GM12891 (cell line): ENCODE data around the gene SORCS2.

Experiments
- DNase-seq: peaks from one replicate; pipeline ENCODE4 v3.0.0; 2011; ENCODE audit warnings: low spot score; ENCODE audit not compliant: insufficient read length
- FAIRE-seq: peaks from 2 replicates; lab custom pipeline; 2011; peaks lifted over from hg19 to GRCh38; lab: Jason Lieb, UNC
- PAX5 ChIP-seq: IDR thresholded peaks from 2 replicates; pipeline ENCODE4 v1.6.1; 2011; ENCODE audit warnings: low read length, moderate library complexity, mild to moderate bottlenecking; ENCODE audit not compliant: insufficient read depth, severe bottlenecking
- POLR2A ChIP-seq: IDR thresholded peaks from 2 replicates; pipeline ENCODE4 v1.6.1; 2011; ENCODE audit warnings: low read depth, low read length, control low read depth
- POLR2AphosphoS5 ChIP-seq: IDR thresholded peaks from 2 replicates; pipeline ENCODE4 v1.6.1; 2011; ENCODE audit warnings: low read depth, low read length, control low read depth
- POU2F2 ChIP-seq: IDR thresholded peaks from 2 replicates; pipeline ENCODE4 v1.6.1; 2011; ENCODE audit warnings: low read depth, mild to moderate bottlenecking, control low read depth, low read length, moderate library complexity
- SPI1 ChIP-seq: IDR thresholded peaks from 2 replicates; pipeline ENCODE4 v1.6.1; 2011; ENCODE audit warnings: low read depth, low read length, control low read depth
- TAF1 ChIP-seq: IDR thresholded peaks from 2 replicates; pipeline ENCODE4 v1.6.1; 2011; ENCODE audit warnings: low read depth, low read length, control low read depth

SORCS2 gene

DNA sequence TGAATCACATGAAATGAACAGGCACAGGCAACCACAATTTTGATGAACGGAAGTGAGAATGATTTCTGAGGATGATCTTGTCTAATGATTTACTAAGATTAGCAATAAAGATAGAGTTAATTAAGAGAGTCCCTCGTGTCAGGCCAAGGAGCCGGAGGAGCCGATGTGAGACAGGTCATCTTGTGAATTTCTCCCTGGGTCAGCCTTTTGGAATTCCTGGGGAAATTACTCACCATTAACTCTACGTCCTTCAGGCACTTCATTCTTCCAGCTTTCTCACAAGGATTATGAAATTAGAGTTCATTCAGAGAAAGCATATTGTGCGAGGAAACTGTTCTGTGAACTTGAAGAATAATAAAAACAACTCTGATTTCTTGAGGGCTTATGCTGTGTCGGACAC is 155.6 kb downstream of the SORCS2 start:
- FAIRE-seq (no peak), DNase-seq (no peak)
- TF ChIP-seq SPI1 = no peak

DNA sequence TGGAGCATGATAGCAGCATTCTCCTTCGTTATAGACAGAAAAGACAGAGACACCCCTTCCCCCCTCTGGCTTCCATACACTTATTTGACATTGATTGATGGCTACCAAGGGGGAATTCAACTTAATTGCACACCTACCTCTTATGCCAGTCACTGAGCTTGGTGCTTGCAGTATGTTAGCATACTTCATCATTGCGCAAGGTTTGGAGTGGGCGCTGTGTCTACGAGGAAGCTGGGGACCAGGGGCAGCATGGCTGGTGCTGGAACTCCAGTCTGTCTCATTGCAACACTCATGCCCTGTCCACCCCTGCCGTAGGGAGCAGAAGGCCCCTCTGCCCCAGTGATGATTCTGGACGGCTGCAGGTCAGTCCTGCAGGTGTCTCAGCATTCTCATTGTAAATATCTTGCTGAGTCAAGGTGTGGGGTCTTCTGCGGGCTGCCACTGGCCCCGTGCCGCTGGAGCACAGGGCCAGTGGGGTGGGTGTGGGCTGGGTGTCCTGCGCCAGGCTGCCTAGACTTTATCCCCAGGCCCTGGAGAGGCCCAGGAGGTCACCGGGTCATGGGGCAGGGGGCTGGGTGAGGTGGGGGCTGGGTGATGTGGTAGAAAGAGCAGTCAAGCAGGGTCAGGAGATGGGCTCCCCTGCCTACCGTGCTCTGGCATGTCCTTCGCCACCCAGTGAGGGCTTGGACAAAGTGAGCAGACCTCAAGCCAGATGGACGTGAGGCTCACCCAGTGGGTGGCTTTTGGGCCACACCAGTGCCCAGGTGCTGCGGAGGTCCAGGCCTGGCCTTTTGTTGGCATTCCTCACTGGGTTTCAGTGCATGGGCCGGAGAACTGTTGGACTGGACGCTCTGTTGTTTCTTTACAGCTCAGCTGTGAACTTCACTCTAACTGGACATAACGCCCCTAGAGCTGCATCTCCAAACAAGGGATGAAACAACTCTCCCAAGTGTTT is 156.9 kb downstream of the SORCS2 start:
- TF ChIP-seq POU2F2 (no peak), POLR2A (no peak)
- FAIRE-seq = no peak

DNA sequence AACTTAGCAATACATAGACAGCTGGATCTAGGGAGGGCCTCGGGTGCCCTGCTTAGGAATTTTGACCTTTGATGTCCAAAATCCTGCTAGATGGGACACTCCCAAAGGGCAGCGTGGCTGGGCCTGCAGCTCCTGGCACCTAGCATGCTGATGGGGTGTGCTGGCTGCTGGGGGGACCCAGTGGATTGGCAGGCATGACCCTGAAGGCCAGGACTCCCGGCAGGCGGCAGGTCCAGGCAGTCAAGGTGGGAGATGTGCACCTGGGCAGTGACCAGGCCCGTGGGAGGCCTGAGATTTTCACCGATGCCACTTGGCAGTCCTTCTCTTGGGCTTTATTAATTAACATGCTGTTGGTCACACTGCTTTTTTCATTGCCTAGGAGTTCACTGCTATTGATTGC is 158.1 kb downstream of the SORCS2 start:
- DNase-seq (no peak), FAIRE-seq (no peak)

More for the DNA sequence above, 156.9 kb downstream of the SORCS2 start:
- no peak for DNase-seq

DNA sequence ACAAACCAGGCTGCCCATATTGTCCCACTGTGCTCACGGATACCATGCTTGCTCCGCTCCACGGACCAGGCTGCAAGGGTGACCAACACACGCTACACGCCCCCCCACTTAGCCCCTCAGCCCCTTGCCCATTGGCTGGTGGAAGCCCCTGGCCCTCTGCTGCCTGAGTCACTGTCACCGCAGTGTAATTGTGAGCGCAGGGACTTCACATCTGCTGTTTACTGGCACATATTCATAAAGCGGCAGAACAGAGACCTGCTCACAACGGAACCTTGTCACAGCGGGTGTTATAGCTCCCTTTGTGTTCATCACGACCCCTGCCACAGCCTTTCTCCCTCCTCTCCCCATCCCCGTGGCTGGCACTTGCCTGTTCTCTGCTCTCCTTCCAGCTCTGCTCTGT is 158.7 kb downstream of the SORCS2 start:
- DNase-seq = no peak
- FAIRE-seq = no peak
- no peak for TF ChIP-seq POU2F2
- no peak for TF ChIP-seq TAF1
- TF ChIP-seq SPI1 = no peak
- no peak for TF ChIP-seq POLR2A
- TF ChIP-seq POLR2AphosphoS5 = no peak
- TF ChIP-seq PAX5 = no peak

More for the DNA sequence above, 158.1 kb downstream of the SORCS2 start:
- TF ChIP-seq TAF1 (no peak), POLR2AphosphoS5 (no peak), POLR2A (no peak), SPI1 (no peak), POU2F2 (no peak), PAX5 (no peak)

DNA sequence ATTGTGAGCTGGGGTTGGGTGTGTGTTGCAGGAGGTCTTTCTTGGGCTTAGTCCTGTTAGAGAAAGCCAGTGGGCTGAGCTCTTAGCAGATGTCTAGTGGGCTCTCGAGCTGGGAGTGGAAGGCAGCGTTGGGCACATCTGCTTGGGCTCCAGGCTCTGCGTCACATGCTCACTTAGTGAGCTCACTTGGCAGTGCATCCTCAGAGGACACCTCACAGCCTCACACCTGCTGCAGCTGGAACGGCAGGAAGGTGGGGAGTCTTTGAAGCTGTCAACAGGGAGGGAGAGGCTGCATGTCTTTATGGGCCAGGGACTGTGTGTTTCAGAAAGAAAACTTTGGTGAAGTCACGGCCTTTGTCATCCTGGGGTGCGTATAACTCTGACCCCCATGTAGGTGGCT is 160.1 kb downstream of the SORCS2 start:
- FAIRE-seq = no peak
- no peak for DNase-seq
- TF ChIP-seq TAF1 (no peak), SPI1 (no peak), POU2F2 (no peak), PAX5 (no peak), POLR2AphosphoS5 (no peak), POLR2A (no peak)

DNA sequence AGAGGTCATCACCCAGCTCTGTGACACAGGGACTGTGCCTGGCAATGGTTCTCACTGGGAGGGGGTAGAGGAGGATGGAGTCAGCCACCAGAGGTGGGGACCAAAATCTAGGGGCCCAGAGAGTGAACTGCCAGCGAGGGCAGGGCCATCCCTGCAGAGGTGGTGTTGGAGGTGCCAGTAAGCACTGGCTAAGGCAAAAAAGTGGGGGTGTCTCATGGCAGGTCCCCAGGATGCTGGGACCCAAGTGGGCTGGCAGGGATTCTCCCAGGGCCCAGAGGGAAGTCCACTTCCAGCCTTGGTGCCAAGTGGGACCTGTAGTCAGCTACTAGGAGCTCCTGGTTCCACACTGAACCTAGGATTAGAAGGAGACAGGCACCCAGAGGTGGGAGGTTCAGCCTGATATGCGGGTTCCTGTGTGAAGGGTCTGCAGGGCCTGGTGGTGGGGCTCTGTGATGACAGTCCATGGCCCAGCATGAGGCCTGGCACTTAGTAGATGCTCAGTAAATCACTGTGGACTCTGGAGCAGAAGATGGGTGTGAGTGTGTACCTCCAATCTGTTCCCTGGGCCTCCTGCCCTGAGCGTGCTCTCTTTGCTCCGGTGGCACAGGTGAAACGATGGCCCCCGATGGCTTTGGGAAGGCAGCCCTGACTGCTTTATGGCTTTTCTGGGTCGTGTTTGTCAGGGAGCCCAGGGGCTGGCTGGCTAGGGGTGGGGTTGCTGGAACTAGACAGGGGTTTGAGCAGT is 160.9 kb downstream of the SORCS2 start:
- no peak for DNase-seq
- TF ChIP-seq POLR2AphosphoS5 = no peak
- TF ChIP-seq POU2F2 = no peak
- TF ChIP-seq PAX5 = no peak
- TF ChIP-seq TAF1 = no peak
- no peak for TF ChIP-seq SPI1
- no peak for TF ChIP-seq POLR2A
- no peak for FAIRE-seq

DNA sequence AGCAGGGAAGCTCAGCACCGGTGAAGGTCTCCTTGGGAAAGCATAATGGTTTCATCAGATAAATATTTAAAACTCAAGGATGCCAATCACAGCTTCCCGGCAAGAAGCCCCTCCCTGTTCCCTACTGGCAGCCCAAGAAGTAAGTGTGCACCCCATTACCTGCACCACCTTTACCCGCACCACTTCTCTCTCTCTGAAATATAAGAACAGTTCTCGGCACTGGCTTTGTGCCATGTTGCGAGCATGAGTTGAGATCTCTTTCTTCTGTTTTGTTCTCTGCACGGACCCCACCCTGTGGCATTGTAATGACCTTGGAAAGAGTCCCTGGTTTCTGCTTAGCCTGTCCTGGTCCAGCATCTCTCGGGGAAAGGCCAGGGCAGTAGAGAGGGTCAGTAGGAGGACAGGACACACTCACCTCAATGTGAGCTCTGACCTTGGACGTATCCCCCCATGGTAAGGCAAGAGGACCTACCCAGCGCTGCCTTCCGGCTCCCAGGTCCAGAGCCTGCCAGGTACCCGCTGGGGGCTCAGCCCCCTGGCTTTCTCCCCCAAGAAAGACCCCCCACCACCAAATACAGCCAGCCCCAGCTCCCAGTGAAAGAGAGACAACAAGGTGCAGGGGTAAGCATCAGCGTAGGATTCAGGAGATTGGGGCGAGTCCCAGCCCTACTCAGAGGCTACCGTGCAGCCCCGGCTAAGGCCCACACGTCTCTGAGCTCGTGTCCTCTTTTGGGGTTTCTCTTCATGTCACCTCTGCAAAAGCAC is 161.7 kb downstream of the SORCS2 start:
- FAIRE-seq = no peak
- TF ChIP-seq TAF1 (no peak), POLR2AphosphoS5 (no peak), POLR2A (no peak), SPI1 (no peak), POU2F2 (no peak), PAX5 (no peak)

DNA sequence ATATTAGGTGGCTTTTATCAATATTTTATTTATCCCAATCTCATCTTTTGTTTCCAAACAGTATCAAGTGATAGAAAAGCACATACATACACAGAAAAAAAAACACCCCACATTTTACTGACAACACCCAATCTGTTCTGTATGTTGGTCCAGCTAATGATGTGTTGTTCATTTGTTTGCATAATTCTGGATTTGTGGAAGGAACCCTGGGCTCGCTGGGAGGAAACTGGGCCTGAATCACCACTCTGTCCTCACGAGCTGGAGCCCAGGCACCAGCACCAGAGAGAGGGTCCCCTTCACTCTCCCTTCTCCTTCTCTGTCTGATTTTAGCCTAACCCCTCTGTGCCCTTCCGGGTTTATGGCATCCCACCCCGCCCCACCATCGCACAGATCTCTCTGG is 162.6 kb downstream of the SORCS2 start:
- FAIRE-seq (no peak), DNase-seq (no peak)
- TF ChIP-seq POLR2AphosphoS5 (no peak), SPI1 (no peak), TAF1 (no peak), POLR2A (no peak), PAX5 (no peak), POU2F2 (no peak)

More for the DNA sequence above, 161.7 kb downstream of the SORCS2 start:
- DNase-seq = no peak

DNA sequence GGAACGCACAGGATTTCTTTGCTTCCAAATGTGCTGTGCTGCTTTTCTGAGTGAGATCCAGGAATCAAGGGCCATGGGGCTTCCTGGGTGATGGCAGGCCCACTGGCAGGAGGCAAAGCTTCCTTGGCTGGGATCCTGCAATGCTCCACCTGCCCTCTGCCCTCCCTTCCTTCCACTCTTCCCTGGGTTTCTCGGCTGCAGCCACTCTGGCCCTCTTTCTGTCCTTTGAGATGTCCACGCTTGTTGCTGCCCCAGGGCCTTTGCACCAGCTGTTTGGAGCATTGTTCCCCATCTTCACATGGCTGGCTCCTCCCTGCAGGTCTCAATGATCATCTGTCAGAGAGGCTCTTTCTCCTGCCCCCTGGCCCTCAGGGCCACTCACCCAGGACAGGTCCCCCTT is 163.5 kb downstream of the SORCS2 start:
- FAIRE-seq (no peak), DNase-seq (no peak)

More for the DNA sequence above, 163.5 kb downstream of the SORCS2 start:
- TF ChIP-seq POLR2AphosphoS5 (no peak), POU2F2 (no peak), TAF1 (no peak), POLR2A (no peak), SPI1 (no peak), PAX5 (no peak)
